SK-MEL-5 (cell line): ENCODE data around the gene LRP1. TPM values are rescaled to one million over a fixed set of nuclear protein-coding genes. Genes with fewer than 3 reads are reported as not detected.

Experiments used
- DNase-seq: peaks from one replicate; pipeline ENCODE4 v3.0.0-alpha.2; 2016; ENCODE audit warnings: low read depth, low spot score
- in situ Hi-C: cut with HindIII; loops from 2 replicates; pipeline ENCODE4 v1.10.0; 2016; ENCODE audit warnings: low sequenced_read_pairs, high pct_unique_total_duplicates, low pct_unique_long_range_greater_than_20kb
- polyA plus RNA-seq, 2 experiments: library from polyadenylated mRNA; depleted of rRNA; stranded (reverse); fragments of >200 nt; gene quantifications; 2 replicates each; pipeline ENCODE4 v1.2.3, GENCODE V29; 2015
- total RNA-seq: library from RNA; depleted of rRNA; stranded (reverse); fragments of >200 nt; shearing (Covaris generic); gene quantifications from 2 replicates; pipeline ENCODE4 v1.2.3, GENCODE V29; 2014; rRNA removed

Gene LRP1
- total RNA-seq: 4.2 and 6.4 TPM in 2 replicates
- polyA plus RNA-seq (2015; cell fraction: cytosol; rRNA removed): 23.5 and 28.3 TPM in 2 replicates
- 24.9 and 26.7 TPM in 2 replicates for polyA plus RNA-seq (2015; cell fraction: nucleus; rRNA removed)

DNA sequence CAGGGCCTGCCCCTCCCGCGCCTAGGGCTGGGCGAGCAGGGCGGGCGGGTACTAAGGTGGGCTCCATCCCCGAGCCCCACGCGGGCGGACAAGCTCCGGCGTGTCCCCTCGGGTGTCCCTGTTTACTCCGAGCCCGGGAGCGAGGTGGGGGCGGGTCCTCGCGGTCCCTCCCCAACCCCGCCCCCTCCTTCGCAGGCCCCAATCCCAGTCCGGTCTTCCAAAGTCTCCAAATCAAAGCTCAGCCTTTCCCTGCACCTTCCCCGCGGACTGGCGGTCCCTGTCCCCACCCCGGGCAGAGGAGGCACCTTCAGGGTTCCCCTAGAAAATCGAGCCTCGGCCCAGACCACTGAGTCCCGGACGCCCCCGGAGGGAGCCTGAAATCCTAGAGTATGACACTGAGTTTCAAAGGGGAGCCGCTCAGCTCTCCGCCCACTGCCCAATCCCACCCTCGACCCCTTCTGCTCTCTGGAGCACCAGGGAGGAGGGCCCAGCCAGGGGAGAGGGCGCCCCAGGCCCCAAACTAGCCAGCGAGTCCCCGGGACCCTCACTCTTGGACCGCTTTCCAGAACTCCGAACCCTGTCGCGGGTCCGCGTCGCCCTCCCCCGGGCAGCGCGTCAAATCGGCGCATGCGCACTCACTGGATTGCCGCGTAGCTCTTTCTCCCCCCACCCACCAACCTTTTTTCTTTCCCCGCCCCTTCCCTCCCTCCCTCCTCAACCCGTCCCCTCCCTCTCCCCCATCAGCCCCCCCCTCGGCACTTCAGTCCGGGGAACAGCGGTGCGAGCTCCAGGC, at the start of gene LRP1:
Gene LRP1, plus strand, starts transcription at position 758 of the 793 bp plus-strand sequence. CDS start 482 bp downstream, outside the sequence.
- in situ Hi-C loops: no loop called here
- DNase-seq: peak; percentile 79

- in situ Hi-C loops: no loop called here
- peak; percentile 100 for DNase-seq
Measured at GRCh38 chr12:57078519-57079404, 49.5 kb upstream of the LRP1 start, which contains the start of gene NEMP1. Gene NEMP1, minus strand, starts transcription at chr12:57078791. Its CDS starts 46 bp downstream, at chr12:57078745.

DNA sequence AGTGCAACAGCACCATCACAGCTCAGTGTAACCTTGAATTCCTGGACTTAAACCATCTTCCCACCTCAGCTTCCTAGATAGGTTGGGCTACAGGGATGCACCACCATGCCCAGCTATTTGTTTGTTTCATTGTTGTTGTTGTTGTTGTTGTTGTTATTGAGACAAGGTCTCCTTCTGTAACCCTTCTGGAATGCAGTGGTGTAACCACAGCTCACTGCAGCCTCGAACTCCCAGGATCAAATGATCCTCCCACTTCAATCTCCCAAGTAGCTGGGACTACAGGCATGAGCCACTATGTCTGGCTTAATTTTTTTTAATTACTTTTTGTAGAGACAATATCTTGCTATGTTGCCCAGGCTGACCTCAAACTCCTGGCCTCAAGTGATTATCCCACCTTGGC, 48.5 kb upstream of the LRP1 start:
- no peak for DNase-seq
- in situ Hi-C loops: no loop called here

DNA sequence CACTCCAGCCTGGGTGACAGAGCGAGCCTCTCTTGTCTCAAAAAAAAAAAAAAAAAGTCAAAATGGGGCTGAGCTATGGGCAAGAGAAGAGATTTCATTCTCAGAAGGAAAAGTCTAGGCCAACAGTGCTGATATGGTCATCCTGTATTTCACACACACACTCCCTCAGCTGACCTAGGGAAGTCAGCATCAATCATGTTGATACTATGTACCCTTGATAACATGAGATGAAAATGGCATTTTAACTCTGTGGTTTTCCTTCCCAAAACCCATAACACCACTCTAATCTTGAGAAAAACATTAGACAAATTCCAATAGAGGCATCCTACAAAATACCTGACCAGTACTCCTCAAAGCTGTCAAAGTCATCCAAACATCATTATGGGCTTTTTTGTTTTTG, 47.4 kb upstream of the LRP1 start:
- in situ Hi-C loops: no loop called here
- DNase-seq: no peak

DNA sequence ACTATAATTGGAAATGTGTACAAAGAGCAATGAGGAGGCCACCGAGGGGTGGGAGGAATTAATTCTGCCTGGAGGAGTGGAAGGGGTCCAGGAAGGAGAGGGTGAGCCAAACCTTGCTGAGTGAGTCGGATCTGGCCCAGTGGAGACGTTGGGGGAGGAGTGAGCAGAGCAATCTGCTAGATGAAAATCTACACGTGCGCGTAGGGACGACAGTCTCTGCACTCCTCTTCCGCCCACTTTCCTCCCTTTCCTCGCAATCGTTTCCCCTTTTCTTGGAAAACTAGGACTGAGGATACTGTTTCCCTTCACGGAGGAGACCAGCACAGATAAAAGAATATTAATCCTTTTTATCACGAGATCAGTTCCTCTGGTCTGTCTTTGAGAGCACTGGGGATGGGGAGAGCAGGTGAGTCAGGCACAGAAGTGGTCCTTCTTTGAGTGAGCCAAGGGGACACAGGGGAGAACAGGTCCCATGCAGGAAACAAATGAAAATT, 42.2 kb upstream of the LRP1 start:
- in situ Hi-C loops: no loop called here

GRCh38 chr12:57086493-57087009, 41.7 kb upstream of the LRP1 start:
- DNase-seq: peak; percentile 61
- in situ Hi-C loops: no loop called here

More for the DNA sequence above, 42.2 kb upstream of the LRP1 start:
- peak; percentile 59 for DNase-seq

DNA sequence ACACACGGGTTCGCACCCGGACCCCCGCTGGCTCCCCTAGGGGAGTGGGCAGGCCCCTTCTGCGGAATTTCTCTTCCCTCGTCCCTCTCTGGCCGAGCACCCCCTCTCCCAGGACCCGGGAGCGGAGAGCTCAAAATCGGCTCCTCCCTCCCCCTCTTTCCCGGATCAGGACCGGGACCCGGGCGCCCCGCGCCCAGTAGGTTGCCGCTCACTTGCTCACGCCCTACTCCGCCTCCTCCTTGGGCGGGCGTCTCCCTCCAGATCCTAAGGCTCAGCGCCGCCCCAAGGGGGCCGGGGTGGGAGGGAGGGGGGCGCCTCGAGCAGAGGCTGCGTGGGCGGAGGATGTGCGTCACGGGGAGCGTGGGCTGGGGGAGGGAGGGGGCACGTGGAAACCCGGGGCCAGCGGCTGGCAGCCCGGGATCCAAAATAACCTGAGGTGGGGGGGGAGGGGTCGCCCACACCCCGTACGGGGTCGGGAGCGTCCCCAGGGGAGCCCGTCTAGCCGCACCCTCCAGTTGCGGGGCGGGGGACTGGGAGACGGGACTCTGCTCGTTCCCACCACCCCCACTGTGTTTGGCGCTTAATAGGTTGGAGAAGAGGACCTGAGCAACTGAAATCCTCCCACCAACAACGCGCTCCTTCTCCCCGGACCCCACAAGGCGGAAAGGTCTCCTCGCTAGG, 41.1 kb upstream of the LRP1 start:
- DNase-seq: peak; percentile 91
- in situ Hi-C loops: no loop called here

DNA sequence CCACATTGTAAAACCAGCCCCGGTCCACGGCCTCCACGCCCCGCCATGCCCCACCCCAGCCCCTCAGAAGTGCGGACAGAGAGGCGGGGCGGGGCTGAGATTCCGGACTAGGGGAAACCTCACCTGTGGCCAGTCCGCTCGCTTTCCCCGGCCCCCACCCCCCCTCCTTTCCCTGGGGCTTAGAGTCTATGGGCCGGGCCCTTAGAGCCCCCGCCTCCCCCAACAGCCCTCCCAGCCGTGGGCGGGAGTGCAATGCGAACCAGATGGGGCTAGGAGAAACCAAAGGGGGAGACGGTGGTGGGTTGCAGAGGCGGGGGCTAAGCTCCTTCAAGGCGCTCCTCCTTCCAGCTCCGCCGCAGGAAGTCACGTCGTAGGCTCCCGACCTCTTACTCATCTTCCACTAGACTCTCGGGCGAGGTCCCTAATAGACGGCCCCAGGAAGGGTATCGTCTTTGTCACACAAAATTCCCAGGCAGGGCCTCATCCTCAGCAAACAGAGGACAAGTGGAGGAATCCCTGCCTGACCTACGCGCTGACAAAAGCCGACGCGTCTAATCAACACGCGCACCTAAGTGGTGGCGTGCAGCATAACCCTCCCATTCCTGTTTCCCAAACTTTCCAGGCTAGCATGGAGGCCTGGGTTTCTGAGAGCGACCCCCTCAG, 40.5 kb upstream of the LRP1 start:
- in situ Hi-C loops: no loop called here
- DNase-seq: peak; percentile 93

GRCh38 chr12:57088354-57089270, 39.7 kb upstream of the LRP1 start, which contains the start of gene NAB2:
Gene NAB2, plus strand, starts transcription at chr12:57089114. Its CDS starts 158 bp downstream, at chr12:57089272.
- peak; percentile 94 for DNase-seq
- in situ Hi-C loops: no loop called here

GRCh38 chr12:57089271-57090245, 38.7 kb upstream of the LRP1 start:
- DNase-seq: peak; percentile 56
- in situ Hi-C loops: no loop called here

- DNase-seq: no peak
- in situ Hi-C loops: no loop called here
Measured at GRCh38 chr12:57090490-57090889, 37.8 kb upstream of the LRP1 start.

DNA sequence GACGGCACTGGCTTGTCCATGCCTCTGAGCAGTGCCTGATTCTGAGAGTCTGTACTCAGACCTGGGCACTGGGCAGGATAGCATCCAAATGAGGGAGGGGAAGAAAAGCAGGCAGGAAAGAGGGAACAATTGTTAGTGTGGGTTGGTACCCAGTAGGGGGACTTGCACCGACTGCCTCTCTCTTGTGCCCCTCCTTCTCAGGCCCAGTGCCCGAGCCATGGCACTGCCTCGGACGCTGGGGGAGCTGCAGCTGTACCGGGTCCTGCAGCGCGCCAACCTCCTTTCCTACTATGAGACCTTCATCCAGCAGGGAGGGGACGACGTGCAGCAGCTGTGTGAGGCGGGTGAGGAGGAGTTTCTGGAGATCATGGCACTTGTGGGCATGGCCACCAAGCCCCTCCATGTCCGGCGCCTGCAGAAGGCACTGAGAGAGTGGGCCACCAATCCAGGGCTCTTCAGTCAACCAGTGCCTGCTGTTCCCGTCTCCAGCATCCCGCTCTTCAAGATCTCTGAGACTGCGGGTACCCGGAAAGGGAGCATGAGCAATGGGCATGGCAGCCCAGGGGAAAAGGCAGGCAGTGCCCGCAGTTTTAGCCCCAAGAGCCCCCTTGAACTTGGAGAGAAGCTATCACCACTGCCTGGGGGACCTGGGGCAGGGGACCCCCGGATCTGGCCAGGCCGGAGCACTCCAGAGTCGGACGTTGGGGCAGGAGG, 37.2 kb upstream of the LRP1 start:
- peak; percentile 16 for DNase-seq
- in situ Hi-C loops: no loop called here

- DNase-seq: no peak
- in situ Hi-C loops: no loop called here
Measured at GRCh38 chr12:57091638-57092528, 36.4 kb upstream of the LRP1 start.
